NCI-H748 treated with DMSO at 0.1 percent for 48 hours (cell line): ENCODE results near the gene ADAM12.
A peak's percentile ranks its signal among the peaks of the same experiment; 100 is the strongest.
"Not testable (repeated sequence)": the region's sequence is repeated elsewhere in the genome, so short reads cannot be mapped to it uniquely, and the experiment has no call there.

Source experiments
- DNase-seq: peaks from one replicate; lab custom pipeline; 2025; lab: John Stamatoyannopoulos, UW

Gene ADAM12

GRCh38 chr10:125982260-125982948 is 405.9 kb downstream of the ADAM12 start:
- peak; percentile 21 for DNase-seq

- DNase-seq, result no peak
These were observed 407.7 kb downstream of the ADAM12 start for GRCh38 chr10:125980521-125981035.

- DNase-seq, result no peak
These were observed 408.3 kb downstream of the ADAM12 start for GRCh38 chr10:125979976-125980375.

- DNase-seq, result no peak
These were observed 411.2 kb downstream of the ADAM12 start for GRCh38 chr10:125976960-125977605.

- not testable (repeated sequence) for DNase-seq
These were observed 418.1 kb downstream of the ADAM12 start for GRCh38 chr10:125970077-125970630.

- no peak for DNase-seq
These were observed 420.7 kb downstream of the ADAM12 start for GRCh38 chr10:125967533-125967932.

- no peak for DNase-seq
These were observed 423.7 kb downstream of the ADAM12 start for GRCh38 chr10:125964558-125964957.
